ENCODE measurements around the gene FAT2.
"Not testable (repeated sequence)": the region's sequence is repeated elsewhere in the genome, so short reads cannot be mapped to it uniquely, and the experiment has no call there.

The FAT2 gene

DNA sequence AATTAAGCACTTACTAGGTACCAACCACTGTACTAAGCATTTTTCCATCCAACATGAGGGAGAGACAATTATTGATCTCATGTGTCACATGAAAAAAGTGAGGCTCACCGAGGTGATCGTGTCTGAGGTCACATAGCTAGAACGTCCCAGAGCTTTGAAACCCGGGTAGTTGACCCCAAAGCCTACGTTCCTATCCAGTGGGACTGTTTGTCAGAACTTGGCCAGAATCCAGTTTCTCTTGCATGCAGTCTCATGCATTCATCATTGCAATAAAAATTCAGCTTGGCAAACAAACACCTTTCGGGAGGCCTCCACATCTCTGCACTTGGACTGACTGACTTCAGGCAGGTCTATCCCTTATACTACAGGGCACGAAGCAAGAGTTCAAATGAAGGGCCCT, 23.4 kb upstream of the FAT2 start:
- DNase-seq (ENCODE audit: low read depth), result no peak

DNA sequence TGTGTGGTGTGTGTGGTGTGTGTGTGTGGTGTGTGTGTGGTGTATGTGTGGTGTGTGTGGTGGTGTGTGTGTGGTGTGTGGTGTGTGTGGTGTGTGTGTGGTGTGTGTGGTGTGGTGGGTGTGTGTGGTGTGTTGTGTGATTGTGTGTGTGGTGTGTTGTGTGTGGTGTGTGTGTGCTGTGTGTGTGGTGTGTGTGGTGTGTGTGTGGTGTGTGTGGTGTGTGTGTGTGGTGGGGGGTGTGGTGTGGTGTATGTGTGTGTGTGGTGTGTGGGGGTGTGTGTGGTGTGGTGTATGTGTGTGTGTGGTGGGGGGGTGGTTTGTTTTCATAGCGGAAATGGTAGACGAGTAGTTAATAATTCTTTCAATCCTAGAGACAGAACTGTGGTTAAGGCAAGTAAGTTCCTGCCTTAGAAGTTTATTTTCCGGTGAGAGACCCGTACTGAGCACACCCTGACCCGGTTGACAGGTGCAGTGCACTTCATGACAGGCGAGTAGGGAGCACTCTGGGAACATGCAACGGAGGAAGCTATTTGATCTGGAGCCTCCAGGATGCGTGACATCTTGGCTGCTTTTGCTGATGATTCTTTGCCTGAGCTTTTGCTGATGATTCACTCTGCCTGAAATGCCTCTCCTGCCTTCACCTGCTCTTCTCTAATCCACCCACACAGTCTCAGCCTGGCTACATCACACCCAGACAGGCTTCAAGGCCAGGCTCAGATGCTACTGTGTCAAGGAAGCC, 21.7 kb upstream of the FAT2 start:
- peak; percentile 29 for DNase-seq (ENCODE audit: low read depth)

DNA sequence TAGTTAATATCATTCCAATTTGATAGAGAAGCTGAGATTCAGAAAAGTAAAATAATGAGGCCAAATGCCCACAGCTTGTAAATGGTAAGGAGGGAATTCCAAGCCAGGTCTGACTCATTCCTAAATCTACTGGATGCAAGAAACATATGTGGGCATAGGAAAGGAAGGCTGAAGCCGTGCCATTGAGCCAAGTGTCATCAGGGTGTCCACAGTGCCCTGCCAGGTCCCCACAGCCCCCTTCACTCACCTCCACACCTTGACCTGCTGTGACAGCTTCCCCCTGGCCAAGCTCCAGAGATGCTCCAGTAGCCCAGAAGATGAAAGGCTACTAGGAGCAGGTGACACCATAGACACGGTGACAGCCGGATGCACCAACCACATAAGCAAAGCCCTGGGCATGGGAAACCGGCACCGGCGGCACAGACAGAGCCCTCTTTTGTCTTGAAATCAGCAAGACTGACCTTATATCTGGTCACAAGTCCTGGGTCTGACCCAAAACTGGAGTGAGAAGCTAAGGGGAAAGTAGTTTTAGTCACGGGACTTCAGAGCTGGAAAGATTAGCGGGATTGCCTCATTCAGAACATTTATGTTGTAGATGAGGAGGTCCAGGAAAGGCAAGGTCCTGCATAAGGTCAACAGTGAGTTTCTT, 20.1 kb upstream of the FAT2 start:
- DNase-seq (ENCODE audit: low read depth), result no peak

DNA sequence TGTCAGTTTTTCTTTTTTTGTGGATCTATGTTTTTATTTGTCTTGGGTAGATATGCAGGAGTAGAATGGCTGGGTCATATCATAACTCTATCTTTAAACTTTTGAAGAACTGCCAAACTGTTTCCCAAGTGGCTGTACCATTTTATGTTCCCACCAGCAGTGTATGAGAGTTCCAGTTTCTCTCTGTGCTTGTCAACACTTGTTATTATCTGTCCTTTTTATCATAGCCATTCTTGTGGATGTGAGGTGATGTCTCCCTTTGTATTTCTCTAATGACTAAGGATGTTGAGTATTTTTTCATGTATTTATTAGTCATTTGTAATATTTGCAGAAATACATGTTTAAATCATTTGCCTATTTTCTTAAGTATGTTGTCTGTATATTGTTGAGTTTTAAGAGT, 17.4 kb upstream of the FAT2 start:
- DNase-seq (ENCODE audit: low read depth), result no peak

DNA sequence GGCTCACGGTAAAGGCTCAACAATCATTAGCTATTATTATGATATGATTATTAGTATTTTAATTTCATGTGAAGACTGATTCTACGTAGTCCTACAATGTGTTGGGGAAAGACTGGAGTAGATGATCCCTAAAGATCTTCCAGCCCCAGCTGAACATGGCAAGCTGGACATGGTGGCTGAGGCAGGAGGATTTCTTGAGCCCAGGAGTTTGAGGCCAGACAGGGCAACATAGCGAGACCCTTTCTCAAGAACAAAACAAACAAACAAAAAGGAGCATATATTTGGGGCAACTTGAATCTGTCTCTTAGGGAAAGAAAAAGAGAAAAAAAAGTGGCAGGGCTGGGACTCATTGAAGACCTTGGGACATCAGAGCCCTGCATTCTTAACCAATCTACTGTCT, 16.2 kb upstream of the FAT2 start:
- no peak for DNase-seq (ENCODE audit: low read depth)

DNA sequence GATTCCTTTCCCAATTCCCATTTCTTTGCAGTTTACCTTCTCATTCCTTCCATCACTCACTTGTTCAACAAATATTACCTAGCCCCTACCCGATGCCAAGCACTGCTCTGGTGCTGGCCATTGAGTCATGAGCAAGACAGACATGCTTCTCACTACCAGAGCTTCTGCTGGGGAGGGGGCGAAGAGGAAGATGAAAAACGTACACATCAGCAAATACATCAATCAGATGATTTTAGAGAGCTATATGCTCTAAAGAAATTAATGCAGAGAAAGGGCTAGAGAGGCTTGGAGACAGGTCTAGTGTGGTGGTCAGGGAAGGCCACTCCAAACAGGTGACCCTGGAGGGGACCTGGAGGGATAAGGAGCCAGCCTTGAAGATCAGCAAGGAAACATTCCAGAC, 14.4 kb upstream of the FAT2 start:
- no peak for DNase-seq (ENCODE audit: low read depth)

DNA sequence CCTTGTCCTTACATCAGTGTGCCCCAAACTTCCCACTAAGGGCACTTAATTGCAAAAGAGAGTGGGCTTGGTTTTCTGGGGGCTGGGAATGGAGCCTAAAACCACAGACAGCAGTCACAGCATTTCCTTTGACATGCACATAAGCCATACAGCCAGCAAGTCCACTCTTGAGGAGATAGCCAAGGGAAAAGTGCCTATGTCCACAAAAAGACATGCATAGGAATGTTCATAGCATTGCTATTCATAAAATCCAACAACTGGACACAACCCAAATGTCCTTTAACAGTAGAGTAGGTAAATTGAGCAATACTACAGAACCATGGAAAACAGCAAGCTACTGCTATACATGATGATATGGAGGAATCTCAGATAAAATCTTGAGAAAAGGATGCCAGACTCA, 11.7 kb upstream of the FAT2 start:
- DNase-seq (ENCODE audit: low read depth), result no peak

DNA sequence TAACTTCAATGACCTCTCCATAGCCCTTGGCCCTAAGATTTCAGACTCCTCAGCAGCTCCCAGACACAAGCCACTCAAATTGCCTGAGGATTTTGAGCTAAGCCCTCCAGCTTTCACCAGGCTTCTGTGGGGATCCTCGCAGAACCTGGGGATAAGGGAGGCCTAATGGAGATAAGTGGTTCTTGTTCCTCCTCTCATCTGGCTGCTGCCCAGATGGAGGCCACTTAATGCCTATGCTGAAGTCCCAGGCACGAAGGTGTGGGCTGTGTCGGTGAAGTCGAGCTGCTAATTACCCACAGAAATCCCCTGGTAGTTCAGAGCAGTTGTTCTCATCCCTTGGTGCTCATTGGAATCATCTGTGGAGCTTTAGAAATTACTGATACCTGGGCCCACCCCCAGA, 10.3 kb upstream of the FAT2 start:
- DNase-seq (ENCODE audit: low read depth), result no peak

DNA sequence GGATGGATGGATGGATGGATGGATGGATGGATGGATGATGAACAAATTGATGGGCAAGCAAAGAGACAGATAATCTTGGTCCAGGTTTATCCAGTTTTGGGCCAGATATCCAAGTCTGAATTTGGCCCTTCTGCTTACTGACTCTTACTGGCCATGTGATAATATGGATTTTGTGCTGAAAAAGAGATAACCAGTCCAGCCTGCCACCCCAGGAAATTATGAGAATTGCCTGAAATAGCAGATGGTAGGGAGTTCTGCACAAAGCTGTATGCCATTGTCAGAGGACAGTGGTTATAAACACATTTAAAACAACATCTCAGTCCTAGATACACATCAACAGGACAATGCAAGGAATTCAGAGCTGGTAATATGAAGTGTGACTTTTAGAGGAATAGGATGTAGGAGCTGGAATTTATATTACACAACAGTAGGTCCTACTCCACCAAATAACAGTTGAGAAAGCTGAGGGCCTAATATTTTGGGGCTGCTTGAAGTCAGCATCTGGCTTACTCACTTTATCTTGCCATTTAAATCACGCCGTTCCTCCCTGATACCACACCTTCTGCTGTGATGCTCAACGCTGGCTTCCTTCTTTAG, 9.0 kb upstream of the FAT2 start:
- DNase-seq (ENCODE audit: low read depth), result no peak

DNA sequence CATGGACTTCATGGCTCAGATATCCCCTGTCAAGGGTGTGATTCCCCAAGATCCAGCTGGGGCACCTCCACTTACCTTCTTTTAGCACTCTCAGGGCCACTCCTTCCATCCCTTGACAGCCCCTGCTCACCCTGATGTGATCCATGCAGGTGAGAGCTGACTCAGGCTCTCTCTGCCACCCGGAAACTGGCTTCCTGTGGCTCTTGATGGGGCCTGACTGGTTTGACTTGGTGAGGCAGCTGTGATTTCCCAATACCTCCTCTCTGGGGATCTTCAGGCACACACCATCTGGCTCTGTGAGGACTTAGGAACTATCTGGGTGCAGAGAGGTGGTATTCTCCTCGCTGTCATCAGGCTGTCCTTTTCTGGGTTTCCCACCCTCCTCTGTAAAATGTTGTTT, 7.9 kb upstream of the FAT2 start:
- no peak for DNase-seq (ENCODE audit: low read depth)

DNA sequence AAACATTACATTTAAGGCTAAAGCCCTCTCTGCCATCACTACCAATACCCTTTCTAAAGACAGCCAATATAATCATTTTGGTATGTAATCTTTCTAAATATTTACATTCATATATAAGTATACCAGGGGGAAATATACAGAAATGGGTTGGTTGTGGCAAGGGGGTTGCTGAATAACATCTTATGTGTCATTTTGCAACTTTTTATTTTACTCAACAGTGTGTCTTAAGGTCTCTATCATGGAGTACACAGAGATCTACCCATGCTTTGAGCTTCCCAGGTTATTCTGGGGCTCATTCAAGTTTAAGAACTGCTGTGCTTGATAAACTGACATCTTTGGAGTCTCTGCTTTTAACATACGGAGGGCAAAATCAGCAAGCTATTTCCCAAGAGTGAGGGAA, 7.4 kb upstream of the FAT2 start:
- DNase-seq (ENCODE audit: low read depth), result no peak

DNA sequence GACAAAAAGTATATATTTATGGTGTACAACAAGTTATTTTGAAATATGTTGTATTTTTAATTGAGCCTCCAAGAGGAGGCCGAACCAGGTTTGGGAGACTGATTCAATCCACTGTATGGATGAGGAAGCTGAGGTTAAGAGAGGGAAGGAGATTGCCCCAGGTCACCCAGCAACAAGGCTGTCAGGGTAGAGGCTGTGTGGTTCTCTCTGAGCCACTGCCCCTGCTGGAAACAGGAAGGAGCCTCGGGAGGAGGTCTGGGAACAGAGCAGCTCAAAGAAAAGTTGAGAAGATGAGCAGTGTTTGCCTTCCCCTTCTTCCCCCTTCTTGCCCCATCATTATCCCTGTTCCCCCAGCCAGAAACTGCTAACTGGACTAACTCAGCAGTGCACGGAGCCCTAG, 6.6 kb upstream of the FAT2 start:
- no peak for DNase-seq (ENCODE audit: low read depth)

DNA sequence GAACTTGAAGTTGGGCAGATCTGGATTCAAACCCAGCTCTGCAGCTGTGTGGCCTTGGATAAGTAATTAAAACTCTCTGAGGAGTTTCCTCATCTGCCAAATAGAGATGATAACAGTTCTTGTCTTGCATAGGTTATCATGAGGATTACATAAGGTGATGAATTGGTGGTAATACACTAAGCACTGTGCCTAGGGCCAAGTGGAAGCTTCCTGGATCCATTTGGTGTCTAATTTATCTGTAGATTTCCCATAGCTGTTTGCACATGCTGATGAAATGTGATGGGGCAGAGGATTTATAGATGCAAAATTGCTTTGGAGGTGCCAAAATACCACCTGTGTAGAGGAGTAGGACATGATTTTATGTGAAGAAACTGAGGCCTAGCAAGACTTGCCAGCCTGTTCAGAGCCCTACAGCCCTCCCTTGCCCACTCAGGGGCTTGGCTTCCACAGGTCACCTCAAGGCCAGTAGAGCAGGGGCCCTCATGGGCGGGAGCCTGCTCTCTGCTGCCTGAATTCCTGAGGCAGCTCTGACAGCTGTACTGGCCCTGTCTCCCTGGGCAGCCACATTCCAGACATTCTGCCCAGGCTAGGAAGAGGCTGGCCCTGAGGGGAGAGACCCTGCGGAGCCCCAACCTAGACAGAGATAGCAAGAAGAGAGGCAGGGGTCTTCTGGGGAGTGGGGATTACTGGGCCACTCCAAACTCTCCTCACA, 5.9 kb upstream of the FAT2 start:
- DNase-seq (ENCODE audit: low read depth), result peak; percentile 21

DNA sequence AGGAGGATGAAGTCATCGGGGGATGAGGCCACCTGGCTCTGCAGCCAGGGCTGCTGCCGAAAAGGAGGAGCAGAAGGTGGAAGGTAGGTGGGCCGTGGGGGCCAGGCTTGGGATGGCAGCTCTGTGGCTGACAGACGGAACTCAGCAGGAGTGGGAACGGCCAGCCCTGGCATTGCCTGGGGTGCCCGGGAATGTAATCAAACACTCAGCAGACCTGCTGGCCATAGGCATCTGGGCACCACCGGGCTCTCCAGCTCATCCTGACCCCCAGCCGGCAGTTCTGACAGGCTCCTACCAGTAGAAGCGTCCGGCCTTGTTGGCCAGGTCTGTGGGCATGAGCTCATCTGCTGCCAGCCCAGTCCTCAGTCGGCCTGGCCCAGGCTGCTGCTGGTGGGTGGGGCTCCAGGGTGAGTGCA, 4.3 kb upstream of the FAT2 start:
- no peak for DNase-seq (ENCODE audit: low read depth)

DNA sequence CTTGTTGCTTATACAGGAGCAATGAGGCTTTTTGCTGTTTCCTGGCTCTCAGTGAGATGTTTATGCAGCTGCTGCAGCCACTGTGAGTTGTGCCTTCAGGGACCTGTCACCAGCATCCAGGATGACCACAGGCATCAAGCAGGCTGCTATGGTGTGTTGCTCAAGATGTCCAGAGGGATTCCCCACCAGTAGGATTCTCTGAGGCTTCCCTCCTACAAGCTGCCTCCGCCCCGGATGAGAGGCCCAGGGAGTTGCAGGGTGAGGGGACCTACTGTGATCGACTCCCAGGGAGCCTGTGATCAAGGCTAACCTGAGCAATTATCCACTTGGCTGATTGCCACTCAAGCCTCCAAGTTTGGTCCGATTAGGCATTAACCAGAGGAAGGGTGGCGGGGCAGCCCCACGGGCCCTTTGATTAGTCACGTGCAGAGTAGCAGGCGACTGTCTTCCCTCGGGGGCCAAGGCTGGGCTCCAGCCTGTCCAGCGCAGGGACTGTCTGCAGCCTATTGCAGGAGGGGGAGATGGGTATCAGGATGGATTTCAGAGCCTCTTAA, 1.8 kb upstream of the FAT2 start:
- DNase-seq (ENCODE audit: low read depth), result no peak

DNA sequence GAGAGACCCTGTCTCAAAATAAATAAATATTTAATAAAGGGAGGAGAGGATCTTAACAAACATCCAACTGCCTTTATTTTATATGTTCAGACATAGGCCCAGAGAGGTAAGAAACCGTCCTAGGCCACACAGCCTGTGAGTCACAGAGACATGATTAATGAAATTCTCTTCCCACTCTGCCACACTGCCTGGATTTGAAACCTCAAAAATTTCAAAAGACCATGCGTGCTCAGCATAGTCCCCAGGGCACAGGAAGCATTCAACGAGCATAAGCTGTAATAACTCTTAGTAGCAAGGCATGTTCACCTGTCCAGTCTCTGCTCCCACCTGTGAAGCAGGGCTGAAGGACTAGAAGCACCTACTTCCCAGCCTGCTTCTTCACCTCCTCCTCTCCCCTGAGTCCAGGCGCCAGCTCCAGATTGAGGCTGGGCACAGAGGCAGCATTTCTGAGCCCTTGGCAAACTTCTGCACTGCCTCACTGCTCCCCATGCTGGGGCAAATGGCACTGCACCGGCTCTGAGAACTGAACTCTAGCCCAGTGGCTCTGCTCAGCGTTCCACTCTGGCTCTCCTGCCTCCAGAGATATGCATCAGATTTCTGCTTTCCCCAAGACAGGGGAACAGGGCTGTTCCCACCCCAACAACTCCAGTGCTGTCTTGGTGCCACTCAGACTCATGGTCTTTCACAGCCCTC, 1.1 kb downstream of the FAT2 start:
- peak; percentile 21 for DNase-seq (ENCODE audit: low read depth)

DNA sequence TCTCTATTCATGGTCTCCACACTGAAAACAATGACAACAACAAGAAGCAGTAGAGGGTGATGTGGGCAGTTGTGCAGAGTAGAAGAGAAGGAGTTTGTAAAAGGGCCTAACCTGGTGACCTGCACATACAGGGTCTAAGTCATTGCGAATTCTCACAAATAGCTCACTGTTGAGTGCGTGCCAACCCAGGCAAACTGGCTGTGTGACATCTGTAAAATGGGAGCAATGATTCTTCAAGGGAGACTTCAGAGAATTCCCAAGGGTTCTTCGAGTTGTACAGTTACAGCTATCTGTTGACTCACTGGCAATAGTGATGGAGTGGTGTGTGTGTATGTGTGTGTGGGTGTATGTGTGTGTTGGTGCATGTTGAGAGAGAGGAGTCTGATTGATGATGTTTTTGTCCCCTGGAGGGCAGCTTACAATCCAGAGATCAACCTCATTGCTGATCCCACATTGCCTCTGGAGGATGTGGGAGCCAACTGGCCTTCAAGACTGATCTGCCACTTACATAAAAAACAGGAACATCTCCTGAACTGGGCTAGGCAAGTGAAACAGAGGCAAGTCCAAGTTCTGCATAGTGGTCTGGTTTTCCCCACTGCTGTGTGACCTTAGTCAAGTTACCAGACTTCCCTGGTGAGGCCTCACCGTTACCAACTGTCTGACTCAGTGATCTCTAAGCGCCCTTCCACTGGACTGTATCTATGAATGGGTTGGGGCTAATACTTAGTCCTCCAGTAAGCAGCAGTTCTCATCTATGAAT, 3.2 kb downstream of the FAT2 start:
- DNase-seq (ENCODE audit: low read depth), result peak; percentile 34

DNA sequence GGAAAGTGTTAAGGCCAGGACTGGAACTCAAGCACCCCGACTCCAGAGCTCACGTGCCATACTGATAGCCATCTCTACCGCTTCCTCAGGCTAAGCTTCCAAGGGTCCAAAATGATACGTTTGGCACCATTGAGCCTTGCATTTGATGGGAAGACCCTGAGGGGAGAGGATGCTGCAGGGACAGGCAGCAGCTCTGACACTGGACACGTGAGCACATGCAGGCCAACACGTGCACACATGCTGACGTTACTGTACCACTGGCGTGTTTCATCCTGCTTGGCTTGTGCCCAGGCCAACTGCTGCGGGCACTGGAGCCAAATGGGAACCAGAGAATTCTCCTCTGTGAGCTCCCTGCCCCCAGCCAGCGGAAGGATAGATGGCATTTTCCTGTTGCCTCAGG, 5.2 kb downstream of the FAT2 start:
- no peak for DNase-seq (ENCODE audit: low read depth)

DNA sequence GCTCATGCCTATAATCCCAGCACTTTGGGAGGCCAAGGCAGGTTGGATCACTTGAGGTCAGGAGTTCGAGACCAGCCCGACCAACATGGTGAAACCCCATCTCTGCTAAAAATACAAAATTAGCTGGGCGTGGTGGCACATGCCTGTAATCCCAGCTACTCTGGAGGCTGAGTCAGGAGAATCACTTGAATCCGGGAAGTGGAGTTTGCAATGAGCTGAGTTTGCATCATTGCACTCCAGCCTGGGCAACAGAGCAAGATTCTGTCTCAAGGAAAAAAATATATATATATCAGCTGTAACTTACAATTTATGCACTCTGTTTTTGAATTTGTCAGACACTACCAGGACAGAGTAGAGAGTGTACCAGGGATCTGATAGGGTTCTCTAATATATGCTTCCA, 5.8 kb downstream of the FAT2 start:
- not testable (repeated sequence) for DNase-seq (ENCODE audit: low read depth)

DNA sequence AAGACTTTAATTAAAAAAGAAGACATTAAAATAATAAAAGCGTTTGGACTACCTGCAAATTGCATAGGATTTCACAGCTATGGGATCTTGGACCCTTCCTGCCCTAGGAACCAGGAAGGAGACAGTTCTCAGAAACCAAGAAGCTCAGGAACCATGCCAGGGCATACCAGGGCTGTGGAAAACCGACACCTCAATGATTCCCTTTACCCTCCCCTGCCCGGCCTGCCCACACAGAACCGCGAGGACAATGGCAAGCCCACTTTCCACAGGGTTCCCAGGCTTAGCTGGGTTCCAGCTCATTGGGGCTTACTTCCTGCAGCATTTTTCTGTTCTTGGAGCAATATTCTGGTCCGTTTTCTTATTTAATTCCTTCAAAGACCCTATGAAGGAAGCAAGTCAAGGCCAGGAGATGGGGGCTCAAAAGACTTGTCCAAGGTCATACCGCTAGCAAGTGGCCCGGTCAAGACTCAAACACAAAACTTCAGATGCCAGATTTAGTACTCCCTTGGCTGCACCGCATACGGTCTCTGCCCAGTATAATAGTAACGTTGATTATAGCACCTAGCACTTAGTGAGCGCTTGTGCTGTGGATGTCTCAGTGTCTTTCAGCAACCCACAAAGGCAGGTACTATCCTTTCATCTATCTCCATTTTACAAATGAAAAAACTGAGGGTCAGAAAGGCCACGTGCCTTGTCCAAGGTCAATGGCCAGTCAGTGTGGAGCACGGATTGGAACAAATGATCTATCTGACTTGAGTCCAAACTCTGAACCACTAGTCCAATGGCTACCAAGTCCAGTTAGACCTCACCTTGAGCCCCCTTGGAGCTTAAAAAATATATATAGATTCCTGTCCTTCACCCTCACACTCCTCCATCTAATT, 6.8 kb downstream of the FAT2 start:
- no peak for DNase-seq (ENCODE audit: low read depth)
